ENCODE data around the gene ITGB2. TPM values are rescaled to one million over a fixed set of nuclear protein-coding genes. Genes with fewer than 3 reads are reported as not detected.

ITGB2 gene
- total RNA-seq, 1 experiment from 2014 or later: 1.5 TPM

GRCh38 chr21:44870748-44871495 is 49.8 kb downstream of the ITGB2 start:
- CTCF ChIA-PET: no interaction called here
- Mint-ChIP-seq H3K4me3 (peak overlapping the region; percentile 20), H3K27ac (peak overlapping the region; percentile 87), H3K36me3 (no peaks in the 10 kb centered on the region), H3K9me3 (no peaks in the 10 kb centered on the region), H3K27me3 (ENCODE audit: low read depth) (peaks cover 18% of the 10 kb centered on the region), H3K4me1 (peaks cover 63% of the 10 kb centered on the region)
- DNase-seq (ENCODE audit: low spot score) (no peak), ATAC-seq (no peak)
- TF ChIP-seq MLX (CRISPR knock-in tag; IDR thresholded peaks at IDR 0.05): no peak
- no peak for TF ChIP-seq HMGXB4 (CRISPR knock-in tag; IDR thresholded peaks at IDR 0.05)
- TF ChIP-seq ZNF416 (CRISPR knock-in tag; IDR thresholded peaks at IDR 0.05): no peak
- TF ChIP-seq FOXP4 (CRISPR knock-in tag; IDR thresholded peaks at IDR 0.05): no peak
- TF ChIP-seq ZNF219 (CRISPR knock-in tag; IDR thresholded peaks at IDR 0.05; ENCODE audit: borderline replicate concordance): no peak
- no peak for TF ChIP-seq ZNF232 (CRISPR knock-in tag; IDR thresholded peaks at IDR 0.05)
- no peak for TF ChIP-seq ZNF396 (CRISPR knock-in tag; IDR thresholded peaks at IDR 0.05; ENCODE audit: borderline replicate concordance)
- TF ChIP-seq ARID4B (CRISPR knock-in tag; IDR thresholded peaks at IDR 0.05; ENCODE audit: borderline replicate concordance): no peak
- no peak for TF ChIP-seq AR (CRISPR knock-in tag; IDR thresholded peaks at IDR 0.05)
- TF ChIP-seq SOX15 (CRISPR knock-in tag; IDR thresholded peaks at IDR 0.05): no peak
- POLR2A ChIA-PET: no interaction called here
